Heart left ventricle (tissue), 13 donors: ENCODE results near the gene HSDL1.

Experiments
- POLR2A ChIP-seq, 2 donors: fragments of 450-650 bp; IDR thresholded peaks; one replicate each; pipeline ENCODE4 v1.6.1; 2017; ENCODE audit warnings: antibody characterized with exemption in 2 of 2, mild to moderate bottlenecking in 2 of 2, moderate library complexity in 2 of 2
- TF ChIP-seq, protein P1 (sequence below), 12 donors: fragments of 200-600 bp; sonication (generic) in 4 of 12; IDR thresholded peaks; one replicate each; pipeline versions ENCODE4 v1.5.0 to v1.8.0; 2018 to 2022; ENCODE audit warnings: antibody characterized with exemption in 12 of 12, mild to moderate bottlenecking in 5 of 12
- donor health status: ischemic (EF 13 %, LVEDD 7.1; RV severe dilation, severe dysfunction).
- donor health status: DM: no; HTN: yes; CAD: no.
- donor health status: DM: no; HTN: no; CAD: no.
- donor health status: ischemic (EF 25% LVEDD 6.9; RV normal size, moderate dysfunction).
- donor health status: ischemic (EF 25% LVEDD 5.7; RV mildly dilated, moderate dysfunction).
- donor health status: ischemic (EF 35%, LVEDD 5.7; RV mildly dilated, moderate dysfunction).
- donor health status: nonischemic (EF 11% LVEDD 7.7; RV severe dilation, severe dysfunction).
- donor health status: DM: yes; HTN: yes; CAD: no.
- donor health status: PGD.
- donor health status: ischemic (EF 29% LVEDD 5.4; RV normal size, mild dysfunction).
- donor health status: nonischemic (EF 23%, LVEDD 6.1; RV moderate dilation, normal function).

GRCh38 chr16:84175350-84176081 lies 30.5 kb upstream of the HSDL1 start:
- no peak for TF ChIP-seq POLR2A (IDR thresholded peaks at IDR 0.05)
- TF ChIP-seq, protein P1, sequence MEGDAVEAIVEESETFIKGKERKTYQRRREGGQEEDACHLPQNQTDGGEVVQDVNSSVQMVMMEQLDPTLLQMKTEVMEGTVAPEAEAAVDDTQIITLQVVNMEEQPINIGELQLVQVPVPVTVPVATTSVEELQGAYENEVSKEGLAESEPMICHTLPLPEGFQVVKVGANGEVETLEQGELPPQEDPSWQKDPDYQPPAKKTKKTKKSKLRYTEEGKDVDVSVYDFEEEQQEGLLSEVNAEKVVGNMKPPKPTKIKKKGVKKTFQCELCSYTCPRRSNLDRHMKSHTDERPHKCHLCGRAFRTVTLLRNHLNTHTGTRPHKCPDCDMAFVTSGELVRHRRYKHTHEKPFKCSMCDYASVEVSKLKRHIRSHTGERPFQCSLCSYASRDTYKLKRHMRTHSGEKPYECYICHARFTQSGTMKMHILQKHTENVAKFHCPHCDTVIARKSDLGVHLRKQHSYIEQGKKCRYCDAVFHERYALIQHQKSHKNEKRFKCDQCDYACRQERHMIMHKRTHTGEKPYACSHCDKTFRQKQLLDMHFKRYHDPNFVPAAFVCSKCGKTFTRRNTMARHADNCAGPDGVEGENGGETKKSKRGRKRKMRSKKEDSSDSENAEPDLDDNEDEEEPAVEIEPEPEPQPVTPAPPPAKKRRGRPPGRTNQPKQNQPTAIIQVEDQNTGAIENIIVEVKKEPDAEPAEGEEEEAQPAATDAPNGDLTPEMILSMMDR (IDR thresholded peaks at IDR 0.05), result peak in 10 of 12 donors; percentile 34 to 85 (median 68)
